ENCODE measurements around the gene LACTB.

The LACTB gene

GRCh38 chr15:63172376-63172775 is 50.7 kb downstream of the LACTB start:
- no peak overlapping the region for H3K27ac ChIP-seq (ENCODE audit: low read depth, low read length, poor library complexity, severe bottlenecking)
- no peak overlapping the region for H3K4me2 ChIP-seq (ENCODE audit: low read length)
- no peak overlapping the region for H3K9ac ChIP-seq (ENCODE audit: low read length)
- H3F3A ChIP-seq (ENCODE audit: insufficient read depth, low read length) = no peaks in the 10 kb centered on the region
- no peaks in the 10 kb centered on the region for H3K27me3 ChIP-seq (ENCODE audit: insufficient read depth, low read length)
- H3K4me3 ChIP-seq (ENCODE audit: low read depth, low read length, poor library complexity, severe bottlenecking) = no peak overlapping the region
- H3K9me3 ChIP-seq (ENCODE audit: low read length) = no peaks in the 10 kb centered on the region
- H4K20me1 ChIP-seq (ENCODE audit: insufficient read depth, low read length) = no peaks in the 10 kb centered on the region
- TF ChIP-seq EZH2 (IDR thresholded peaks at IDR 0.05; ENCODE audit: borderline replicate concordance, low read length) (no peak), CTCF (IDR thresholded peaks at IDR 0.05; ENCODE audit: low read length) (no peak)
- no peaks in the 10 kb centered on the region for H3K9me2 ChIP-seq (ENCODE audit: low read depth, low read length)
- no peaks in the 10 kb centered on the region for H3K79me2 ChIP-seq (ENCODE audit: insufficient read depth, low read length)
- no peak overlapping the region for H2AFZ ChIP-seq (ENCODE audit: low read length)
- no peaks in the 10 kb centered on the region for H3K4me1 ChIP-seq (ENCODE audit: insufficient read depth, low read length, severe bottlenecking)
- no peaks in the 10 kb centered on the region for H3K36me3 ChIP-seq (ENCODE audit: insufficient read depth, low read length)

DNA sequence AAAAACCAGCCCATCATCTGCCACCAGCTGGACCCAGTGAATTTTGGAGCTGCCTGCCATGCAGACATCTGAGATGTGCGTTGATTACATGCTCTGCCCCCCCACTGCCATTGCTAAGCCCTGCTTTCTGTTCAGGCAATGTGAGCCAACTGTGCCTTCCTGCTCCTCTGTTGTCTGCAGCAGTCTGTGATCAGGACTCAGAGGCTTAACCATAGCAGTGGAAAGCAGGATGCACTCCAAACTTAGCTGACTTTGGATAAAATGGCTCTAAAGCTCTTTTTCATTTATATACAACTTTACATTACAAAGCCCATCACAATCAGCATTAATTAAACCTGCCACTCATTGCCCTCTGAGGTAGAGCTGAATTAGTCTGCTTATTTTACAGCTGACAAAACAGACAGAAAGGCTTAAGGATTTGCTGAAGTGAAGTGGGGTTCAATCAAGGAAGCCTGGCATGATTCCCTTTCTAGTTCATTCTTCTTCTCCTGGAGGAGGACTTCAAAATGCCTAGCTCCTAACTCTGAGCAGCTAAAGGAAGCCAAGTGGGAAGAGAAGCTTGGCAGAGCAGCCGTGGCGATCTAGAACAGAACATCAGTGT is 51.3 kb downstream of the LACTB start:
- H3K27me3 ChIP-seq (ENCODE audit: insufficient read depth, low read length) = no peaks in the 10 kb centered on the region
- H3K9ac ChIP-seq (ENCODE audit: low read length) = no peak overlapping the region
- H4K20me1 ChIP-seq (ENCODE audit: insufficient read depth, low read length) = no peaks in the 10 kb centered on the region
- no peaks in the 10 kb centered on the region for H3K36me3 ChIP-seq (ENCODE audit: insufficient read depth, low read length)
- no peak overlapping the region for H2AFZ ChIP-seq (ENCODE audit: low read length)
- no peak overlapping the region for H3K4me2 ChIP-seq (ENCODE audit: low read length)
- H3K79me2 ChIP-seq (ENCODE audit: insufficient read depth, low read length) = no peaks in the 10 kb centered on the region
- no peaks in the 10 kb centered on the region for H3F3A ChIP-seq (ENCODE audit: insufficient read depth, low read length)
- no peak overlapping the region for H3K4me3 ChIP-seq (ENCODE audit: low read depth, low read length, poor library complexity, severe bottlenecking)
- no peak for TF ChIP-seq EZH2 (IDR thresholded peaks at IDR 0.05; ENCODE audit: borderline replicate concordance, low read length)
- no peak for TF ChIP-seq CTCF (IDR thresholded peaks at IDR 0.05; ENCODE audit: low read length)
- H3K4me1 ChIP-seq (ENCODE audit: insufficient read depth, low read length, severe bottlenecking) = no peaks in the 10 kb centered on the region
- no peaks in the 10 kb centered on the region for H3K9me2 ChIP-seq (ENCODE audit: low read depth, low read length)
- H3K9me3 ChIP-seq (ENCODE audit: low read length) = no peaks in the 10 kb centered on the region
- H3K27ac ChIP-seq (ENCODE audit: low read depth, low read length, poor library complexity, severe bottlenecking) = no peak overlapping the region

- Histone ChIP-seq H3K79me2 (ENCODE audit: insufficient read depth, low read length) (no peaks in the 10 kb centered on the region), H3K9ac (ENCODE audit: low read length) (no peak overlapping the region), H3K27ac (ENCODE audit: low read depth, low read length, poor library complexity, severe bottlenecking) (no peak overlapping the region), H3K9me2 (ENCODE audit: low read depth, low read length) (no peaks in the 10 kb centered on the region), H4K20me1 (ENCODE audit: insufficient read depth, low read length) (no peaks in the 10 kb centered on the region), H3K9me3 (ENCODE audit: low read length) (no peaks in the 10 kb centered on the region), H2AFZ (ENCODE audit: low read length) (no peak overlapping the region), H3K27me3 (ENCODE audit: insufficient read depth, low read length) (no peaks in the 10 kb centered on the region), H3K4me2 (ENCODE audit: low read length) (no peak overlapping the region), H3F3A (ENCODE audit: insufficient read depth, low read length) (no peaks in the 10 kb centered on the region), H3K4me1 (ENCODE audit: insufficient read depth, low read length, severe bottlenecking) (no peaks in the 10 kb centered on the region), H3K4me3 (ENCODE audit: low read depth, low read length, poor library complexity, severe bottlenecking) (no peak overlapping the region), H3K36me3 (ENCODE audit: insufficient read depth, low read length) (no peaks in the 10 kb centered on the region)
- TF ChIP-seq CTCF (IDR thresholded peaks at IDR 0.05; ENCODE audit: low read length) = no peak
- no peak for TF ChIP-seq EZH2 (IDR thresholded peaks at IDR 0.05; ENCODE audit: borderline replicate concordance, low read length)
Measured at GRCh38 chr15:63176302-63176701, 54.6 kb downstream of the LACTB start.
